ENCODE results near the gene MAB21L2.
A peak's percentile ranks its signal among the peaks of the same experiment; 100 is the strongest.
"Not testable (repeated sequence)": the region's sequence is repeated elsewhere in the genome, so short reads cannot be mapped to it uniquely, and the experiment has no call there.

Gene MAB21L2

DNA sequence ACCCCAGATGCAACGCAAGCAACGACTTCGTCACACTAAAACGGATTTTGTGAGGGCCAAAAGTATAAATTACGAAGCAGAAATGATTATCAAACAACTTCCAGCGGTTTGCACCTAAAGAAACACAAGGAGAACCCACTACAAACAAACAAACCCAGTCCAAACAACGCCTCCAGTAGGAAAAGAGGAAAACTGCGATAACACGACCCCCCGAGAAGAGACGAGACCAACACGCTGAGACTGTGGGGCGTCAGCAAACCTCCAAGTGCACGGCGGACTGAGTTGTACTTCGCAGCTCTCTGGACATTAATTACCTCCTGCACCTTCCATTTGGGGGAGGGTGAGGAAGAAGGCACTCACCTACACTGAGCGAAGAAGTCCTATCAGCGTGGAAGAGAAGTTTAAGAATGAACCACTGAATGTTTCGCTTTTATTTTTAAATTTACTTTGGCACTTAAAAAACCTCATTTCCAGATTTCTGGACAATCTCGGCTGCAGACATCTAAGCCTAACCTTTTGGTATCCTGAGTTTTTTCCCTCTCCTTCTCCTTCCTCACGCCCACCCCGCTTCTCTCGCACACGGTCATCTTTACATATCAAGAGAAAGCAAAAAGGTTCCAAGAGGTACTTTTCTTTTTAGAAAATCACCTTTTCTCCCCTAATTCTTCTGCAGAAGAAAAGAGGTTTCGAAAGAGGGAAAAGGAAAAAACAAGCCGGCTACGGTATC lies at the start of gene MAB21L2:
Gene MAB21L2 (plus strand): TSS at position 6 of the 727 bp plus-strand sequence. CDS start 879 bp downstream, outside the sequence.
- peak; percentile 82 for DNase-seq

DNA sequence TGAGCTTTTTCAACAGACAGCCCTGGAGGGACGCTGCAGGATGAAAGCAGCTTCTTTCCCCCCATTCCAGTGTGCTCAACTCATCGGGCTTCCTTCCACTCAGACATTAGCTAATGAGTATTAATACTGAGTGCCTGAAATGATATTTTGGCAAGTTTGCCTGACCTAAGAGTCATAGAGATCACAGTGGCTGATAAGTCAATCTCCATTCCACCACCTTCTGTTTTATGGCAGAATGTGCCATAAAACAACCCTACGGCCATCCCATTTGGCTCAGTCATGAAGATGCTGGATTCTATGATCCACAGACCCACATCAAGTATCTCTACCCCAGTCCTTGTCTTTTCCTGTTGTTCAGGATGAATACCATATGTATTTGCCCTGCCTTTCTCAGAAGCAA lies 48.3 kb upstream of the MAB21L2 start:
- no peak for DNase-seq

DNA sequence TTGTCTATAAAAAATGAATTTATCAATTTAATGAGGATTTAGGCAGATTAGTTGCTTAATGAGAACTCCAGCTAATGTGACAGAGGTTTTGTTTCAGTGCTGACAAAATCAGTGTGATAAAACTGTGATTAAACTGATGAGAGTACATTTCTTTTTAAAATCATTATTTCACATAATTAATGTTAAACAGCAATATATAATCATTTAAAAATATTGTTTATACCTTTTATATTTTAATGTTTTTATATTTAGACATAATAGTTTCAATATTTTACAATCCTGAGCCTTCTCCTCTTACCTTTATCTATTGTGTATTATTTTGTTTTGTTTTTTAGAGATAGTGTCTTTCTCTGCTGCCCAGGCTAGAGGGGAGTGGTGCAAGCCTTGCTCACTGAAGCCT lies 47.1 kb upstream of the MAB21L2 start:
- no peak for DNase-seq

DNA sequence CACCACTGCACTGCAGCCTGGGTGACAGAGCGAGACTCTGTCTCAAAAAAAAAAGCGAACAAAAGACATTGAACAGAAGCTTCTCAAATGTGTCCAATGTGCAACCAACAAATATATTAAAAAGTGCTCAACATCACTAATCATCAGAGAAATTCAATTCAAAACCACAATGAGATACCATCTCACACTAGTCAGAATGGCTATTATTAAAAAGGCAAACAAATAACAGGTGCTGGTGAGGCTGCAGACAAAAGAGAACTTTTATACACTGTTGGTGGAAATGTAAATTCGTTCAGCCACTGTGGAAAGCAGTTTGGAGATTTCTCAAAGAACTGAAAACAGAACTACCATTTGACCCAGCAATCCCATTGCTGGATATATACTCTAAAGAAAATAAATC lies 44.0 kb upstream of the MAB21L2 start:
- DNase-seq, result not testable (repeated sequence)

DNA sequence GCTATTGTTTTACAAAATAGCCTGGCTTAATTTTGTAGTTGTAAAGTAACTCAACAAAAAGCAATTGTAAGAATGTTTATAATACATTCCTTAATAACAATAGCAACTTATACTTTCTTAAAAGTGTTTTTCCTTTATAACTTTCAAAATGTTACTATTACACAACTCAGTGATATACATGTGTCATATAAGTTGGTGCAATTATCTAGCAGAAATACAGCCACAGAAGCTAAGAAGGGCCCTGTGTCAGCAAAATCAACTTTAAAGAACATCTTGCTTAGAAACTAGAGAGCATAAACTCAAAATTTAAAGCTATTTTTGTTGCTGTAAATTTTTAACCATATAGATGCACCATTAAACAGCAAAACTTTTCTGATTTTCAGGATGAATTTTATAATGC lies 41.4 kb upstream of the MAB21L2 start:
- no peak for DNase-seq

DNA sequence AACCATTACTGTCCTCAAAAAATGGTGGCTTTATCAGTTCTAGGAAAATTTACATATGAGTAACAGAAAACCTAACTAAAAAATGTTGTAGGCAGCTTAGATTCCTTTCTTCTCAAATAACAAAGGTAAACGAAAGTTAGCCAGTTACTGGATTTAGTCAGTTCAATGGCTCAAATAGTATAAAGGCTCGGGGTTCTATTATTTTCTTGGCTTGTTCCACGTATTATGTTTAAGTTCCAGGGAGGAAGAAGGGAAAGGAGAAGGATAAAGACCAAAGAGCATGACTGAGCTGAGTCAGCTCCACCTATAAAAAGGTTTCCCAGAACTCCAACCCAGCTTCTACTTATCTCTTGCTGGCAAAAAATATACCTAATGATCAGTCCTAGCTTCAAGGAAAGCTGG lies 41.0 kb upstream of the MAB21L2 start:
- DNase-seq, result no peak

DNA sequence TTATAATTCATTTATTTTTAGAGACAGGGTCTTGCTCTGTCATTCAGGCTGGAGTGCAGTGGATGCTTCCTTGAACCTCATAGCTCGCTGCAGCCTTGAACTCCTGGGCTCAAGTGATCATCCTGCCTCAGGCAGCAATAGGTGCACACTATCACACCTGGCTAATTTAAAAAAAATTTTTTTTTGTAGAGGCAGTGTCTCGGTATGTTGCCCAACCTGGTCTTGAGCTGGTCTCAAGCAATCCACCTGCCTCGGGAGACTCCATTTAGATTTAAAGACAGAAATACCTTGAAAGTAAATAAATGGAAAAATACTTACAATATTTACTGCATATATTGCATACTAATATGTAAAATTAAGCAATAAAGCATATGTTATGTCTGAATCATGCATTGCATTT lies 40.3 kb upstream of the MAB21L2 start:
- no peak for DNase-seq

DNA sequence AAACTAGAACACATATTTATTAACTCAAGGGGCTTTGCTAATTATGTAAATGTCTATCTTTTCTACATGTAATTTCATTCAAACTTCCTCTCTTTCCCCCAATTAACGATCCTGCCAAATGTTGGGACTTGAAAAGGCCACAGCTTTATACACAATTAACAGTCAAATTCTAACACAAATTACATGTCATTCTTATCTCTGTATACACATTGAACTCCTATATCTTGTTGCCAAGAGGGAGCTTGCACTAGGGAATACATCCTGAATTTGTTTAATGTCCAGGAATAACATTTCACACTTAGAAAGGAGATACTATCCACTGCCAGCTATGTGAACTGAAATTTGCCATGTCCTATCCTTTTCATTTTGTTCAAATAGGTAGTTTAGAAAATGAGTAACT lies 38.9 kb upstream of the MAB21L2 start:
- no peak for DNase-seq

DNA sequence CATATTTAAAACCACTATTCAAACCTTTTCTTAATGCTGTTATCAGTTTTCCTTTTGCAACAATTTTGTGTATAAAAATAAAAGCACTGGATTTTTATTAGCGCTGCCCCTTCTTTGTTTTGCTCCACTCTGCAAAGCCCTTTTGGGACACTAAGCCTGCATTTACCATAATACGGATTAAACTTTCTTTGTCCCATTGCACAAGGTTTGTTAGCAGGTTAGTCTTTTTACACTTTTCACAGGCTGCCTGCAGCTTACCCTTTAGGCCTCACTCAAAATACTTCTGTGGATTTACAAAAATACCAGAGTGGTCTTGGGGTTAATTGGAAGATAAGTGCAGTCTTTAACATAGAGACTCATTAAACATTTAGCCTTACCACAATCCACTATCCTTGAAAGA lies 35.7 kb upstream of the MAB21L2 start:
- peak; percentile 34 for DNase-seq

DNA sequence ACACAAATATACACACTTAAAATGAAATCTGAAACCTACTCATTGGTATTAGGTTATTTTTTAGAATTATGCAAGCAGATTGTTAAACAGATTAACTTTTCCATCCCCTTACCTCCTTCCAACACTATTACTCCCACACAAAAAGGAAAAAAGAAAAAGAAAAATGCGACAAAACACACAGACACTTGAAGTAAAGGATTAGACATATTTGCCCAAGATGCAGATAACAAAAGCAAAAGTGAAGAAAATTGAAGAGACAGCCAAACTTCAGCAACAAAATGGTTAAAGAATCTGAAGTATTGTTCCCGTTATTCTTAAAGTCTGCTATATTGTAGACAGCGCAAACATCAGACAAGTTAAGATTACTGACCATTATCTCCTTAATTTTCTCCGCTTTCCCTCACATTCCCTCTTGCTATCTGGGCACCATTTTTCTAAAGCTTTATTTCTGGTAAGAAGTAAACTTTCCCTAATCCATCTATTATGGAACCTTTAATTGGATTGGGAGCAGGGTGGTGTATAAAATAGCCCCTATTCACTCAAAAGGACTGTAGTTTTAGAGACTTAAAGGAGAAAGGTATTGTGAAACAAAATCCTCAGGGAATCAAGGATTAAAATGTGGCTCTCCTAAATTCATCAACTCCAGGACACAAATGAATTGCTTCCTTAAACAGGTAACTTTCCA lies 34.7 kb upstream of the MAB21L2 start:
- DNase-seq, result no peak

DNA sequence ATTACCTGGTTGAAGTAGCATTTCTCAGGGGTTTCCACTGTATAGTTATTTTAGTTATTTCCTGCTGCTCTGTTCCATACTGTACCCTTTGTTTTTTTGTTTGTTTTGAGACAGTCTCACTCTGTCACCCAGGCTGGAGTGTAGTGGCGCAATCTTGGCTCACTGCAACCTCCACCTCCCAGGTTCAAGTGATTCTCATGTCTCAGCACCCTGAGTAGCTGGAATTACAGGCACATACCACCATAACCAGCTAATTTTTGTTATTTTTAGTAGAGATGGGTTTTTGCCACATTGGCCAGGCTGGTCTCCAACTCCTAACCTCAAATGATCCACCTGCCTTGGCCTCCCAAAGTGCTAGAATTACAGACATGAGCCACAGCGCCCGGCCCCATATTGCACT lies 24.1 kb upstream of the MAB21L2 start:
- not testable (repeated sequence) for DNase-seq

DNA sequence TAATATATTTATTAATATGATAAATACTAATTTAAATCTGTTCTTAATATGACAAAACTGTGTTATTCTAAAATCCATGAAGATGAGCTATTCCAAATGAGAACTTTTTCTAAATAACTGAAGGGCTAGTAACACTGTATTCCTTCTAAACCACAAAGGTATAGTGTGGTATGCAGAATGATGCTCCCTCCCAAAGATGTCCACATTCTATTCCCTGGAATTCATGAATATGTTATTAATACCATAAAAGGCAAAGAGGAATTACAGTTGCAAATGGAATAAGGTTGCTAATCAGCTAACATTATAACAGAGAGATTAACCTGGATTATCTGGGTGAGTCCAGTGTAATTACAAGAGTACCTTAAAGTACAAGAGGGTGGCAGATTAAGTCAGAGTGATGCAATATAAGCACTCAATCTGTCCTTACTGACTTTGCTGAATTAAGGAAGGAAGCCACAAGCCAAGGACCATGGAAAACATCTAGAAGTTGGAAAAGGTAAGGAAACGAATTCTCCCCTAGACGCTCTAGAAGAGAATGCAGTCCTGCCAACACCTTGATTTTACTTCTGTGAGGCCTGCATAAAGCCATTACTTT lies 20.7 kb upstream of the MAB21L2 start:
- DNase-seq, result no peak

DNA sequence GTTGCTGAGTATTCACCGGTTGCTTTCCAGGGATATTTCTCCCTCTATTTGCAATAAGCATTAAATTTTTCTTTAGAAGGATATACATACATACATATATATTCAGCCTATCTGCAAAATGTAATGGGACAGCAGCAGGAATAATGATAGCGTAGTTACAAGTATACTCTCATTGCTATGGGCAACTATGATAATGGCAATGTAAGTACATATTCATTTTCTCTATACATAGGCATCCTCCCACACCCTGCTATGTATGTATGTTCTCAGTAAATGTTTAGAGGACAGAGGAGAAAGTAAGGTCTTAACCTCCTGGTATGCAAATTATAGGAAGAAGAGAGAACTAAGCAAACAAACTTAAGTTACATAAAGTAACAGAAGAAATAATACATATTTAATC lies 19.7 kb upstream of the MAB21L2 start:
- DNase-seq, result no peak

DNA sequence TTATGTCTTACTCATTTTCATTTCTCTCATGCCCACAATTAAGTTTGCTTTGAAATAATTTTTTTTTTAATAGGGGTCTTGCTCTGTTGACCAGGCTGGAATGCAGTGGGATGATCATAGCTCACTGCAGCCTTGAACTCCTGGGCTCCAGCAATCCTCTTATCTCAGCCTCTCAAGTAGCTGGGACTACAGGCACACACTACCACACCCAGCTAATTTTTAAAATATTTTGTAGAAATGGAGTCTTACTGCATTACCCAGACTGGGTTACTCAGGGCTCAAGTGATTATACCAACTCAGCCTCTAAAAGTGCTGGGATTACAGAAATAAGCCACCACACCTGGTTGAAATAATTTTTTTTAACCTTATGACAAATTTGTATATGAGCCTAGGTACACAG lies 19.2 kb upstream of the MAB21L2 start:
- DNase-seq, result no peak

DNA sequence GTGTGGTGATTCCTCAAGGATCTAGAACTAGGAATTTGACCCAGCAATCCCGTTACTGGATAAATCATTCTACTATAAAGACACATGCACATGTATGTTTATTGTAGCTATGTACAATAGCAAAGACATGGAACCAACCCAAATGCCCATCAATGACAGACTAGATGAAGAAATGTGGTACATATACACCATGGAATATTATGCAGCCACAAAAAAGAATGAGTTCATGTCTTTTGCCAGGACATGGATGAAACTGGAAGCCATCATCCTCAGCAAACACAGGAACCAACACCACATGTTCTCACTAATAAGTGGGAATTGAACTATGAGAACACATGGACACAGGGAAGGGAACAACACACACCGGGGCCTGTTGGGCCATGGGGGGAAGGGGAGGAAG lies 17.0 kb upstream of the MAB21L2 start:
- not testable (repeated sequence) for DNase-seq

DNA sequence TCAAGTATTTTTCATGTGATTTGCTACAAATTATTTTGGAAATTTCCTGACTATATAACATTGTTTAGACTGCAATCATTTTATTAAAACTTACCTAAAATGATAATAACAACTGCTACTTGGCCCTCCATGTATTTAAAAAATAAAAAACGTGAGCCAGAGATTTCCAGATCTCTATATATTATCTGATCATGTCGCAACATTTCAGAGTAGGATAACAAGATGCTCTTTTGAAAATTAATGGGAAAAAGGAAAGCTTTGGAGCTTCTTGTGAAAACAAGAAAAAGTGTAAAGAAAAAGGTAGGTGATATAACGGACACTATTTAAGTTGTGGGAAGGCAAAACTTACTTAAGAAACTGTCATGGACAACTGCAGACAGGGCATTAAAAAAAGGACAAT lies 14.9 kb upstream of the MAB21L2 start:
- no peak for DNase-seq

DNA sequence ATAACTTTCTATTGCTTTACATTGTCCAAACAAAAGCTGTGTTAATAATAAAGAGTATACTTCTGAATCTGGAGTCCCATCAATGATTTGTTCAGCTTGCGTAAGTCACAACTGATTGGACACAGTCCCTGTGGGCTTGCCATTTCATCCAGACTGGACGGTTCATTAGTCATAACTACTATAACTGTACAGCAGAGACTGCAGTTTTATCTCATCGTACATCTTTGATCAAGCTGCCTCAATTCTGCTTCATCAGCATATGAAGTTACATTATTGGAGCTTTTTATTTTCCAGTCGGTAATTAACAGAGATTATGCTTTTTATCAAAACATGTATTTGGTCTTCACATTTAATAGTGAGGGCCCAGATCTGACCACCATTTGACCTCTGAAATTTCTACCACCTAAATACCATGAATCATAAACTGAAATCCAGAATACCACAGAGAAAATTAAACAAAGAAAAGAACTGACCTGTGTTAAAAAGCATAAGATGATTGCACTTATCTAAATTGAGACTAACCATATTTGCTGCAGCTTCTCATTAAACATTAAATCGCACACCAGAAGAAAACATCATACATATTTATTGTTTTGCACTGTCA lies 12.5 kb upstream of the MAB21L2 start:
- DNase-seq, result peak; percentile 48

DNA sequence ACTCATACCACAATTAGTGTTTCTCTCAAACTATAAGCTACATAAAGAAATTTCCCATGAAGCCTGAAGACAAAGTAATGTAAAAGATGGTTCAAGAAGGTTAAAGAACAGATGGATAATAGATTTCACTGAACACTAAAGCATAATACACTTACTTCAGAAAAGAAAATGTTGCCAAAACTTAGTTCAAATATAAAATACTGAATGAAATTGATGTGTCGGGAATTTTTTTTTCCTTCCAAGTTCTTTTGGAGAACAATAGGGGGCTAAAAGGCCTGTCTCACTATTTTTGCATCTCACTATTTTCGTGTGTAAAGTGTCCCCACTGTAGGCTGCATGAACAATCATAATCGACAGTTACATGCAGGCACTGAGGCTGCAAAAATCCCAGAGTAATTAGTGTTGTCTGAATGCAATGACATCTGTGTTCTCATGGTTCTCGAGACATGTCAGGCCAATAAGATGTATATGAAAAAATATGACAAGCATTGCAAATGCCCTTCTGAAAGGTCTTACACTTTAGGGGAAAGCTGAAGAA lies 11.9 kb upstream of the MAB21L2 start:
- DNase-seq, result peak; percentile 68

DNA sequence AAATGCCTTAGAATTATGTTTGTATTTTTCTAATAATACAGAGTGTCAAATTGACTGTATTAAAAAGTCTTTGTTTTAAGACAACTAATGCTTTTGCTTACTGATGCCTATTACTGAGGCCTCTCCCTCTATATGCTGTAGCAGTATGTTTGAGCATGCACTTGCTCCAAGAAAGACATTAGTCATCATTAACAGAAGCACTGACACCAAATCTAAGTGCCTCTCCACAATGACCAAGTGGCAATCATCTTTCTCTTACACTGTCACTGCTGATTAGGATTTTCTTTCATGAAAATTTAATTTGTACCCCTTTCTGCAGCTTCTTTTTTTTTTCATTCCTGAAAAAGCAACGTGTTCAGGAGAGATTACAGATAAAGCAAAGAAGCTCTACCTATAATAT lies 11.1 kb upstream of the MAB21L2 start:
- DNase-seq, result peak; percentile 45

DNA sequence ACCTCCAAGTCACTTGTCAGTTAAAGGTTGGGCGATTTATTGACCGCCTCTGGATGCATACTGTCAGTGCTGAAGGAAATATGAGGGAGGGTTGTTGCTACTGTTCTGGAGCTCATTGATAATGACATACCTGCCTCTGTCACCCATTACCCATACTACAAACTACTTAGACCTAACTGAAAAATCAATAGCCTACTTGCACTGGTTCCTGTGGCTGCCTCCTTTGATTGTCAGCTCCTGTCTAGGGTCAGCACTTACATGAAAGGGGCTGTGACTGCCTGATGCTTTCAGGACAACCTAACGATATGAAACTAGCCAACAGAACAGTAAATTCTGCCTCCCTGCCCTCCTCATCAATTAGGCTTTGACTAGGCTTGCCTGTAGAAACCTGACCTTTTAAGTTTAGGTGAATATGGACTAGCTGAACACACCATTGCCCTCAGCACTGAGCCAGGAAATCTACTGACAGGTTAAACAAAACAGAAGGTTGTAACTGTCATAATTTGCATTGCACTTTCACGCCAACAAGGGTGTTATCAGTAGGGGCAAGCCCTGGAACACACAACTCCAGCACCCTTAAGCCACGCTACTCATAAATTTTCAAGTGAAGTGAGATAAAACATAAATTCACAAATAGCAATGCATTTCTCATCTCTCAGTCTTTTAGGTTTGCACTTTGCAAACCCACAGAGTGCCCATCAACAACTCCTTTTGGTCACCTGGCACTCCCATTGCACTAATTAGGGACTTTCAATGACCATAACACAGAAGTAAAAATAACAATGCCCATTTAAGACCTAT lies 9.0 kb upstream of the MAB21L2 start:
- peak; percentile 46 for DNase-seq

DNA sequence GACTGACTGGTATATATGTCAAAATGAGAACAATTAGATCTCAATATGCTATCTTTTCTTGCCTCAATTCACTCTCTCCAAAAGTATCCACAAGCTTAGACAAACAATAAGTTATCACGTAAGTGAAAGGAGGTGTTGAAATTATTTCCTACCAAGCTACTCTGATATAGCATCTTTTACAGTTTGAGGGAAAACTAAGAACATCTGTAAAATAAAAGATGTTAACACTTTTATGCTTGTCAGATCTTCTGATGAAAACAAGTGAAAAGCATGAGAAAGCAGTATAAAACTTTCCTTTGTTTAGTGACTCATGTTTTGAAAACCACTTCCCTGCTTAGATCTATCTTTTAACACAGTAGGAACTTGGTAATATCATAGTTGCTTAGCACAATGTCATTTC lies 8.4 kb upstream of the MAB21L2 start:
- DNase-seq, result no peak

DNA sequence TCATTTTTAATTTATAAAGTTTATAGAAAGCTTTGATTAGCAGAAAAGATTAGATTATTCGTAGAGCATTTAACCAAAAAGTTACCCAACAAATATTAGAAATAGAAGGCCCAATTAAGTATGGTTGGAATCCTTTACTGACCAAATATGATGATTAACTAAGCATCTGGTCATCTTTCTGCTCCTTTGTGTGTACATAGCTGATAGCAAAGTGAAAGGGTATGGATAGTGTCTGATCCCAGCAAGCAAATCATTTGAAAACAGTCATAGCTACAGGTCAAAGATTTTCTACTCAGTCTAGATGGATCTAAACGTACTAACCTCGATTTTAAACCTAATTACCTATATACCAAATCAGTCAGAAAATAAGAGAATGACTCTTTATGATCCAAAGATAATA lies 7.3 kb upstream of the MAB21L2 start:
- no peak for DNase-seq

DNA sequence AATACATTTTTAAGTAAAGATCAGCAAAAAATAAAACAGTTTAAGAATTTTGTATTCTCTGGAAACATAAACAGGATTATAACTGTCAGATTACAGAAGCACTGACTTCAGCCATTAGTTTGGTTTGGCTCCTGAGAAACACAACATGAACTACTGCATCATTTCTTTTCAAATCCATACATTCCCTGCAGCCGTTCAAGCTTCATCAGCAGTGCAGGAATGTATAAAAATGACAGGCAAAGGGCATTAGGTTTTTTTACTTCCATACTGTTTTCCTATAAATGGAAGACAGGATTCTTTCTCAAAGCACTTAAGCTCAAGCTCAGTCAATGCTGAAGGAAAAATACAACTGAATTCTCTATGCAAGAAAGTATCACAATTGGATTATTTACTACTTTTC lies 4.2 kb upstream of the MAB21L2 start:
- peak; percentile 51 for DNase-seq

Data from retina (tissue), 1 donor.